ENCODE results near the gene HSPB8. TPM values are rescaled to one million over a fixed set of nuclear protein-coding genes. Genes with fewer than 3 reads are reported as not detected.
A peak's percentile ranks its signal among the peaks of the same experiment; 100 is the strongest.

Gene HSPB8
- total and polyA plus RNA-seq, 7 donors = 398 to 1,629 (median 940) TPM

- Histone ChIP-seq H3K4me1 (peaks cover 16% of the 10 kb centered on the region), H3K36me3 (ENCODE audit: insufficient read depth in 1 of 2, low read depth in 1 of 2) (no peaks in the 10 kb centered on the region), H3K27me3 (ENCODE audit: insufficient read depth in 3 of 3, low read length in 2 of 3) (no peaks in the 10 kb centered on the region), H3K27ac (no peak overlapping the region), H3K4me3 (no peak overlapping the region), H3K9me3 (peaks cover 6% of the 10 kb centered on the region)
- WGBS, 3 donors = 80 to 91% (median 89%) methylated on average over 7 of the region's 7 CpGs
- DNase-seq (no peak), ATAC-seq (no peak)
- TF ChIP-seq CTCF (IDR thresholded peaks at IDR 0.05) = no peak
- intact Hi-C loops (cut with DNase I) = no loop called here
Measured at GRCh38 chr12:119149270-119149669, 29.5 kb upstream of the HSPB8 start.

- Histone ChIP-seq H3K27ac (no peak overlapping the region), H3K4me1 (peaks cover 21% of the 10 kb centered on the region), H3K27me3 (ENCODE audit: insufficient read depth in 3 of 3, low read length in 2 of 3) (no peaks in the 10 kb centered on the region), H3K36me3 (ENCODE audit: insufficient read depth in 1 of 2, low read depth in 1 of 2) (no peaks in the 10 kb centered on the region), H3K4me3 (no peak overlapping the region), H3K9me3 (peaks cover 6% of the 10 kb centered on the region)
- intact Hi-C loops (cut with DNase I) = no loop called here
- WGBS, 3 donors = 90 to 91% (median 91%) methylated on average over 1 of the region's 1 CpG
- no peak for TF ChIP-seq CTCF (IDR thresholded peaks at IDR 0.05)
- no peak for ATAC-seq
- DNase-seq = no peak
Measured at GRCh38 chr12:119151445-119152026, 27.2 kb upstream of the HSPB8 start.

GRCh38 chr12:119153477-119154434 is 25.0 kb upstream of the HSPB8 start:
- ATAC-seq = peak in 3 of 4 donors; percentile 35 to 46 (median 42)
- 44 to 59% (median 52%) methylated on average over 49 of the region's 49 CpGs for WGBS, 3 donors
- Histone ChIP-seq H3K4me3 (peak overlapping the region; percentile 41), H3K9me3 (peaks cover 6% of the 10 kb centered on the region), H3K36me3 (ENCODE audit: insufficient read depth in 1 of 2, low read depth in 1 of 2) (no peaks in the 10 kb centered on the region), H3K27me3 (ENCODE audit: insufficient read depth in 3 of 3, low read length in 2 of 3) (no peaks in the 10 kb centered on the region), H3K4me1 (peaks cover 21% of the 10 kb centered on the region), H3K27ac (peak overlapping the region; percentile 68)
- DNase-seq = peak; percentile 68 to 84
- no peak for TF ChIP-seq CTCF (IDR thresholded peaks at IDR 0.05)
- intact Hi-C loops (cut with DNase I) = no loop called here

GRCh38 chr12:119154435-119154818 is 24.3 kb upstream of the HSPB8 start:
- ATAC-seq = no peak
- intact Hi-C loops (cut with DNase I) = no loop called here
- Histone ChIP-seq H3K36me3 (ENCODE audit: insufficient read depth in 1 of 2, low read depth in 1 of 2) (no peaks in the 10 kb centered on the region), H3K4me3 (no peak overlapping the region), H3K27me3 (ENCODE audit: insufficient read depth in 3 of 3, low read length in 2 of 3) (no peaks in the 10 kb centered on the region), H3K4me1 (peaks cover 27% of the 10 kb centered on the region), H3K27ac (peak overlapping the region; percentile 95), H3K9me3 (peaks cover 6% of the 10 kb centered on the region)
- no peak for TF ChIP-seq CTCF (IDR thresholded peaks at IDR 0.05)
- WGBS, 3 donors = 67 to 80% (median 80%) methylated on average over 11 of the region's 11 CpGs
- peak in 1 of 2 donors; percentile 20 for DNase-seq
